IPS-15b (cell line): ENCODE data around the gene GPATCH2.

Experiments
- H3K27me3 ChIP-seq: one replicate; pipeline ENCODE4 v1.6.1; 2013; ENCODE audit warnings: low read length; ENCODE audit not compliant: control insufficient read depth, insufficient read depth
- H3K36me3 ChIP-seq: one replicate; pipeline ENCODE4 v1.6.1; 2013; ENCODE audit warnings: low read length; ENCODE audit not compliant: control insufficient read depth, insufficient read depth
- H3K4me1 ChIP-seq: one replicate; pipeline ENCODE4 v1.6.1; 2013; ENCODE audit warnings: mild to moderate bottlenecking, low read length; ENCODE audit not compliant: control insufficient read depth, insufficient read depth
- H3K4me3 ChIP-seq: one replicate; pipeline ENCODE4 v1.5.1; 2013; ENCODE audit warnings: low read depth, low read length
- H3K9ac ChIP-seq: one replicate; pipeline ENCODE4 v1.6.1; 2013; ENCODE audit warnings: low read depth, mild to moderate bottlenecking, low read length
- H3K9me3 ChIP-seq: one replicate; pipeline ENCODE4 v1.6.1; 2013; ENCODE audit warnings: mild to moderate bottlenecking, low read length; ENCODE audit not compliant: control insufficient read depth, insufficient read depth

The GPATCH2 gene

DNA sequence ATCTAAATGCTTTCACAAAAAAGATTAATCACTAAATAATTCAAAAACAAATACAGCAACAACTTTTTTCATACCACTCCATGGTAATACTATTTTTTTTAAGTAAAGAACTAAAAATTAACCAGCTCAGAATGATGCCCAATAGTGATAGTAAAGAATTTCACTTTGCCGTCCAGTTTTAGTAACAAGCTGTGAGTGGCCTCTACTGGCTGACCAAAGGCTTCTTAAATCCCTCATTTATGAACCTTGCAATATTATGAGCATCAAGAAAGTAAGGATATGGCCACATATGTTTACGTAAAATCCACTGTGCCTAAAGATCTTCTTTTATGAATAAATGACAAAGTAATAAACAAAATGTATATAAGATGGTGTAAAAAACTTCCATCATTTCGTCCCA, 108.6 kb downstream of the GPATCH2 start:
- Histone ChIP-seq H3K9ac (no peak overlapping the region), H3K4me3 (no peak overlapping the region), H3K36me3 (no peaks in the 10 kb centered on the region), H3K9me3 (no peaks in the 10 kb centered on the region), H3K27me3 (no peaks in the 10 kb centered on the region), H3K4me1 (no peaks in the 10 kb centered on the region)

- H3K9me3 ChIP-seq, result no peaks in the 10 kb centered on the region
- no peak overlapping the region for H3K4me3 ChIP-seq
- no peaks in the 10 kb centered on the region for H3K27me3 ChIP-seq
- no peaks in the 10 kb centered on the region for H3K4me1 ChIP-seq
- H3K36me3 ChIP-seq, result no peaks in the 10 kb centered on the region
- H3K9ac ChIP-seq, result no peak overlapping the region
Measured at GRCh38 chr1:217521317-217521716, 109.6 kb downstream of the GPATCH2 start.

DNA sequence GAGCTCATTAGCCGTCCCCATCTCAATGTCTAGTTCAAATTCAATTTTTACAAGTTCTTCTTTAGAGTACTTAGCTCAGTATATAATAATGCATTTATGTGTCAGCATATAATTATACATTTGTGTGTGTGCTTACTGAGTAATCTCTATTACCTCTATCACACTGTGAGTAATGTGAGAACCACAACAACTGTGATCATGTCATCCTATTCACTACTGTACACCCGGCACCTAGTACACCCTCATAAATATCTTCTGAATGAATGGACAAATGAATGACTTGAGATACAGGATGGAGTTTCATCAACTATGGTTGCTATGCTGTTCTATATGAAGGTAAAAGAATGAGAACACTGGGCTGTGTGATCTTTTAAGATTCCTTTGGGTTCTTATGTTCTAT, 124.0 kb downstream of the GPATCH2 start:
- Histone ChIP-seq H3K36me3 (no peaks in the 10 kb centered on the region), H3K4me1 (no peaks in the 10 kb centered on the region), H3K9me3 (no peaks in the 10 kb centered on the region), H3K4me3 (no peak overlapping the region), H3K9ac (no peak overlapping the region), H3K27me3 (no peaks in the 10 kb centered on the region)

GRCh38 chr1:217498209-217498608, 132.7 kb downstream of the GPATCH2 start:
- Histone ChIP-seq H3K27me3 (no peaks in the 10 kb centered on the region), H3K4me1 (no peaks in the 10 kb centered on the region), H3K36me3 (no peaks in the 10 kb centered on the region), H3K9ac (no peak overlapping the region), H3K9me3 (no peaks in the 10 kb centered on the region), H3K4me3 (no peak overlapping the region)

DNA sequence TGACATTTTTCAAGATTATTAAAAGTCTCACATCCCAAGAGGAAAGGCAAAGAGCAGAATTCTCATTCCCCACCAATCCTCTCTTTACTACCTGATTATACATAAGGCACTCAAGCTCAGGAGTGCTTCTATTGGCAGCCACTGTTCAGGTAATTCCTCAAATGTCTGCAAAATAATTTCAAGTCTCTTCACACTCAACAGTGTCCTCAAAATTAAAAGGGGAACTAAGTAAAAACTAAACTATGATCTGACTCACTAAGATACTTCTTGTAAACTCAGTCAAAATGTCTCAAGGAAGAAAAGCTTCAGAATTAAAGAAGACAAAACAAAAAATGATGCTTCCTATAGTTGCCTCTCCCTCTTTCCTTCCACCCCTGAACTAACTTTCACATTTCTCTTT, 135.6 kb downstream of the GPATCH2 start:
- Histone ChIP-seq H3K27me3 (no peaks in the 10 kb centered on the region), H3K4me3 (no peak overlapping the region), H3K36me3 (no peaks in the 10 kb centered on the region), H3K9me3 (no peaks in the 10 kb centered on the region), H3K4me1 (no peaks in the 10 kb centered on the region), H3K9ac (no peak overlapping the region)

DNA sequence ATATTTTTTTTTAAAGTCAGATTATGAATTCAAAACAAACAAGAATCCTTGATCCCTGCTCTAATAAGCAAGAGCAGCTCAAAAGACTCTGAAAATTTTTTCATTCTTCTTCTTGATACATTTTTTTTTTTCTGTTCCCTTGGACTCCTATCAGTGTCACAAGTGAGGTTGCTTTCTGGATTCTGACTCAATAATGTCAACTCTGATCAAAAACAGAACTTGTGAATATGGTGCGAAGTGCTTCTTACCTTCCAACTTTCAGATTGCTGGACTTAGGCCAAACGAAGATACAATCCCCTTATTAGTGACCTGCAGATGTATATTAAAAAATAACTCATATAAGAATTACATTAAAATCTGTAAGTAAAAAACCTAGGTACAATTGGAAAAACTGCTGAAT, 136.1 kb downstream of the GPATCH2 start:
- H3K4me3 ChIP-seq, result no peak overlapping the region
- no peaks in the 10 kb centered on the region for H3K9me3 ChIP-seq
- H3K27me3 ChIP-seq, result no peaks in the 10 kb centered on the region
- no peak overlapping the region for H3K9ac ChIP-seq
- no peaks in the 10 kb centered on the region for H3K36me3 ChIP-seq
- no peaks in the 10 kb centered on the region for H3K4me1 ChIP-seq

DNA sequence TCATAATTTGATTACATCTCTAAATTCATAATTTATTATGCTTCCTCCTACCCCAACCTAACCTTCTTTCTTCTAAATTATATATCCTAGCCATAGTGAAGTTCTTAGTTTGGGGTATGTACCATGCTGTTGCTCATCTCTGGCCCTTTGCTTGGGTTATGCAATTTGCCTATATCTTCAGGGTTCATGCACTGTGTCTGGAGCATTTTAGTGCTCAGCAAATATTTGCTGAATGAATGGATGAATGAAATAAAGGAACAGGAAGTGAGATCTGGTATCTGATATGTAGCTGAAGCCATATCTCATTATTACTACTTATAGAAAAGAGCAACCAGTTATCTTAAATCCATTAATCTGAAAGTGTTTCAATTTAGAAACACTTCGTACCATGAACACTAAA, 137.6 kb downstream of the GPATCH2 start:
- no peaks in the 10 kb centered on the region for H3K4me1 ChIP-seq
- H3K9me3 ChIP-seq, result no peaks in the 10 kb centered on the region
- H3K4me3 ChIP-seq, result no peak overlapping the region
- no peaks in the 10 kb centered on the region for H3K36me3 ChIP-seq
- no peaks in the 10 kb centered on the region for H3K27me3 ChIP-seq
- H3K9ac ChIP-seq, result no peak overlapping the region

GRCh38 chr1:217484871-217485270, 146.0 kb downstream of the GPATCH2 start:
- Histone ChIP-seq H3K4me1 (no peaks in the 10 kb centered on the region), H3K27me3 (no peaks in the 10 kb centered on the region), H3K9ac (no peak overlapping the region), H3K9me3 (no peaks in the 10 kb centered on the region), H3K4me3 (no peak overlapping the region), H3K36me3 (peaks cover 3% of the 10 kb centered on the region)

DNA sequence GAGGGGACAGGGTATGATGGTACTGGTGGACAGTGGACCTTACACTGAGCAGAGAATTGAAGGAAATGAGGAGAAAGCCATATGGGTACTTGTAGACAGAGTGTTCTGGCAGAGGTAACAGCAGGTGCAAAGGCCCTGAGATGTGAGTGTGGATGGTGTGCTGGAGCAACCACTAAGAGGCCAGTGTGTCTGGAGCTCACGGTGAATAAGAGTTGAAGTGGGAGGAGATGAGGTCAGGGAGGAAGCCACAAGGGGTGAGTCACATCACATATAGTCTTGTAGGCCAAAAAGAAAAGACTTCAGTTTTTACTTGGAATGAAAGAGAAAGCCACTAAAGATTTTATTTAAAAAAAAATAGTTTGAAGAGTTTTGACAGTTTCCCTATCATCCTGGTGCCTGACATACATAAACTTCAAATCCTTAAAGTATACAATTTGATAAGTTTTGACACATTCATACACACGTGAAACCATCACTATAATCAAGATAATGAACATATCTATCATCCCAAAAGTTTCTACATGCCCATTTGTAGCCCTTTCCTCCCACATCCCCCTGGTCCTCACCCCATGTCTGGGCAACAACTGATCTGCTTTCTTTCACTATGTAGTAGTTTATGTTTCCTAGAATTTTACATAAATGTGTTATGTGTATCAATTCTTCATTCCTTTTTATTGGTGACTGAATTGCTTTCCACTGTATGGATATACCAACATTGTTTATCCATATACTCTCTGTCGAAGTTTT, 148.4 kb downstream of the GPATCH2 start:
- H3K4me1 ChIP-seq, result no peaks in the 10 kb centered on the region
- H3K9ac ChIP-seq, result no peak overlapping the region
- H3K36me3 ChIP-seq, result peaks cover 3% of the 10 kb centered on the region
- no peaks in the 10 kb centered on the region for H3K9me3 ChIP-seq
- H3K4me3 ChIP-seq, result no peak overlapping the region
- no peaks in the 10 kb centered on the region for H3K27me3 ChIP-seq

- Histone ChIP-seq H3K9me3 (no peaks in the 10 kb centered on the region), H3K27me3 (no peaks in the 10 kb centered on the region), H3K4me1 (no peaks in the 10 kb centered on the region), H3K4me3 (no peak overlapping the region), H3K36me3 (peaks cover 3% of the 10 kb centered on the region), H3K9ac (no peak overlapping the region)
Measured at GRCh38 chr1:217478450-217478849, 152.4 kb downstream of the GPATCH2 start.

DNA sequence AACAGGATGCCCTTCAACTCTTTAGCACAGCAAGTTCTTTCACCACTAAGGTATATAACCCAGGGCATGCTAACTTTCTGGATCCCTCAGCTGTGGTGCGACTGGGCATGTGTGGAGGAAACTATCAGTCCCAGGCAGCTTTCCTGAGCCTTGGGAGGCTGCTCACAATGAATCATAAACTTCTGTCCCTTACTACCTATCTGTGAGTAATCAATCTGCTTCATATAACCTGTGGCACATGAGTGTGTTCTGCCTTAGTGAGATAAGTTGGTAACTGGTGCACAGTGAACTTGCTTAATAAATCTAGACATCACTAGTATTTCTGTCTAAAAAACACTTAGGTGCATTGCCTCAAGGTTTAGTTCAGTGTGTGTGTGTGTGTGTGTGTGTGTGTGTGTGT, 158.0 kb downstream of the GPATCH2 start:
- H3K36me3 ChIP-seq, result no peaks in the 10 kb centered on the region
- H3K27me3 ChIP-seq, result no peaks in the 10 kb centered on the region

DNA sequence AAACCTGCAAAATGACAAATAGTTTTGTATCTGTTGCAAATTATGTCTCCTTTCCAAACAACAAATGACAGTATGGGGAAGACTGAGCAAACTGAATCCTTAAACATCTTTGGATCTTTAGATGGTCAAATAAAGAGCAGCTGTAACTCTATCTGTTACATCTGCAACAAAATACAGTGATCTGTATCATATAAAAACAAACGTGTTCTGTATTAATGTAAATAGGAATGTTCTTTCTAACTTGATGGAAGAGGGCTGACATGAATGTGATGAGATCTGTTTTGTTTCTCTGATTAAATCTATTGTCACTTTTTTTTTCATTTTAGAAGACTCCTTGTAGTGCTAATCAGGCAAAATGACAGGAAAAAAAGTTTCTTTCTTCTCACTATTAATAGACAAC, 159.5 kb downstream of the GPATCH2 start:
- H3K9me3 ChIP-seq, result no peaks in the 10 kb centered on the region
- no peak overlapping the region for H3K9ac ChIP-seq
- H3K27me3 ChIP-seq, result no peaks in the 10 kb centered on the region
- H3K4me1 ChIP-seq, result no peaks in the 10 kb centered on the region
- no peak overlapping the region for H3K4me3 ChIP-seq
- no peaks in the 10 kb centered on the region for H3K36me3 ChIP-seq

More for the DNA sequence above, 158.0 kb downstream of the GPATCH2 start:
- H3K4me3 ChIP-seq, result no peak overlapping the region
- no peaks in the 10 kb centered on the region for H3K9me3 ChIP-seq
- H3K4me1 ChIP-seq, result no peaks in the 10 kb centered on the region
- no peak overlapping the region for H3K9ac ChIP-seq
